ENCODE measurements around the gene AGXT2.

AGXT2 gene

GRCh38 chr5:35004200-35004599 is 43.5 kb downstream of the AGXT2 start:
- in situ Hi-C loops (cut with MboI; ENCODE audit: low pct_unique_long_range_greater_than_20kb, low sequenced_read_pairs, unreplicated experiment): loop anchor here (10.0 kb wide), 1 partner anchor 49 kb away; no protein-coding TSS in a partner anchor
- no peak for TF ChIP-seq CTCF (IDR thresholded peaks at IDR 0.05; ENCODE audit: extremely low read depth, insufficient read depth, missing control alignments)
- DNase-seq (ENCODE audit: low spot score): no peak

GRCh38 chr5:35003018-35003957 is 44.5 kb downstream of the AGXT2 start:
- TF ChIP-seq CTCF (IDR thresholded peaks at IDR 0.05; ENCODE audit: extremely low read depth, insufficient read depth, missing control alignments): peak; percentile 91
- in situ Hi-C loops (cut with MboI; ENCODE audit: low pct_unique_long_range_greater_than_20kb, low sequenced_read_pairs, unreplicated experiment): loop anchor here (10.0 kb wide), 1 partner anchor 48 kb away; no protein-coding TSS in a partner anchor
- DNase-seq (ENCODE audit: low spot score): peak; percentile 76

GRCh38 chr5:35002459-35002858 is 45.3 kb downstream of the AGXT2 start:
- DNase-seq (ENCODE audit: low spot score): no peak
- no peak for TF ChIP-seq CTCF (IDR thresholded peaks at IDR 0.05; ENCODE audit: extremely low read depth, insufficient read depth, missing control alignments)
- in situ Hi-C loops (cut with MboI; ENCODE audit: low pct_unique_long_range_greater_than_20kb, low sequenced_read_pairs, unreplicated experiment): loop anchor here (10.0 kb wide), 1 partner anchor 48 kb away; no protein-coding TSS in a partner anchor

GRCh38 chr5:35001842-35002241 is 45.9 kb downstream of the AGXT2 start:
- DNase-seq (ENCODE audit: low spot score): no peak
- in situ Hi-C loops (cut with MboI; ENCODE audit: low pct_unique_long_range_greater_than_20kb, low sequenced_read_pairs, unreplicated experiment): loop anchor here (10.0 kb wide), 1 partner anchor 47 kb away; no protein-coding TSS in a partner anchor
- TF ChIP-seq CTCF (IDR thresholded peaks at IDR 0.05; ENCODE audit: extremely low read depth, insufficient read depth, missing control alignments): no peak

GRCh38 chr5:34998058-34998789 is 49.5 kb downstream of the AGXT2 start:
- DNase-seq (ENCODE audit: low spot score): no peak
- in situ Hi-C loops (cut with MboI; ENCODE audit: low pct_unique_long_range_greater_than_20kb, low sequenced_read_pairs, unreplicated experiment): no loop called here
- TF ChIP-seq CTCF (IDR thresholded peaks at IDR 0.05; ENCODE audit: extremely low read depth, insufficient read depth, missing control alignments): no peak

- TF ChIP-seq CTCF (IDR thresholded peaks at IDR 0.05; ENCODE audit: extremely low read depth, insufficient read depth, missing control alignments): no peak
- no peak for DNase-seq (ENCODE audit: low spot score)
- in situ Hi-C loops (cut with MboI; ENCODE audit: low pct_unique_long_range_greater_than_20kb, low sequenced_read_pairs, unreplicated experiment): no loop called here
These were observed 51.5 kb downstream of the AGXT2 start for GRCh38 chr5:34996261-34996660.
